Fibroblast of villous mesenchyme (primary cell): ENCODE results near the gene RXFP3. TPM values are rescaled to one million over a fixed set of nuclear protein-coding genes. Genes with fewer than 3 reads are reported as not detected.

Experiments
- DNase-seq: peaks from one replicate; pipeline ENCODE4 v3.0.0-alpha.2; 2010; ENCODE audit warnings: low read depth
- H3K4me3 ChIP-seq: 2 replicates; pipeline ENCODE4 v1.5.1; 2011; ENCODE audit warnings: low read depth, mild to moderate bottlenecking, low read length
- CTCF ChIP-seq: IDR thresholded peaks from 2 replicates; pipeline ENCODE4 v1.5.1; 2012; ENCODE audit warnings: low read depth, mild to moderate bottlenecking, low read length; ENCODE audit not compliant: insufficient read depth
- small RNA-seq: library from RNA; depleted of rRNA; stranded (forward); fragments of <200 nt; gene quantifications from one replicate; pipeline ENCODE3, GENCODE V24; 2012
- total RNA-seq: library from RNA; depleted of rRNA; stranded (reverse); fragments of >200 nt; gene quantifications from 2 replicates; pipeline ENCODE4 v1.2.3, GENCODE V29; 2012

The RXFP3 gene
- total RNA-seq, 1 donor = under 0.01 TPM

- H3K4me3 ChIP-seq = no peak overlapping the region
- DNase-seq = no peak
- TF ChIP-seq CTCF = no peak
Measured at GRCh38 chr5:33980030-33980429, 43.8 kb downstream of the RXFP3 start.

- no peak for DNase-seq
- no peak for TF ChIP-seq CTCF
Measured at GRCh38 chr5:33981408-33982162, 45.4 kb downstream of the RXFP3 start.

GRCh38 chr5:33984178-33984577, 48.0 kb downstream of the RXFP3 start:
- TF ChIP-seq CTCF = no peak
- DNase-seq = no peak
- H3K4me3 ChIP-seq = no peak overlapping the region

More at GRCh38 chr5:33981408-33982162, 45.4 kb downstream of the RXFP3 start:
- no peak overlapping the region for H3K4me3 ChIP-seq

- no peak for TF ChIP-seq CTCF
- H3K4me3 ChIP-seq = no peak within 1 kb of the TSS
- DNase-seq = no peak
Measured at GRCh38 chr5:33984671-33985124, 48.5 kb downstream of the RXFP3 start, which contains the start of gene SLC45A2. SLC45A2 (minus strand) TSS chr5:33984693; CDS start chr5:33984583, 110 bp downstream.

GRCh38 chr5:33985447-33985846, 49.3 kb downstream of the RXFP3 start:
- H3K4me3 ChIP-seq = no peak overlapping the region
- DNase-seq = no peak
- TF ChIP-seq CTCF = no peak

Small RNA genes lying within 50 kb of the gene (small RNA-seq; reads per million reads assigned to genes)
- gene RNU6-923P = not detected

Other genes starting within 250 kb of the RXFP3 start
- gene ADAMTS12, start 44.4 kb upstream of the RXFP3 start, total RNA-seq = 54.8 and 94.1 TPM in 2 replicates
- gene SLC45A2, start 48.3 kb downstream of the RXFP3 start, total RNA-seq = under 0.01 TPM in 1 of 2 replicates, not detected in the other
- 9.7 and 17.7 TPM in 2 replicates for gene AMACR, start 71.7 kb downstream of the RXFP3 start, total RNA-seq
- gene C1QTNF3, start 106.8 kb downstream of the RXFP3 start, total RNA-seq = 0.86 and 1.9 TPM in 2 replicates